Measurements from ENCODE around the gene SYNGR3.

DNA sequence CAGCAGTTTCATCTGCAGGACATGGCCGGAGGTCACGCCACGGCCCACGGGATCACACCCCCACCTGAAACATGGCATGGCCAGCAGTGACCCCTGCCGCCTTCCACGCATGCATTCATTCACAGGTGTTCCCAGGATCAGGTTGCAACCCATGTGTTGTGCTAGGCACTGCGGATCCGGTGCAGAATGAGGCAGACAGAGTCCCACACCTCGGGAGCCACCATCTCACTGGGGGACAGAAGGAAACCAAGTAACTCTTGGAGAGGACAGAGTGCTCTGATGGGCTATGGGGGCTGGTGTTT lies 42.5 kb upstream of the SYNGR3 start:
- TF ChIP-seq FOXP2 (optimal IDR thresholded peaks at IDR 0.05; ENCODE audit: control extremely low read depth, extremely low read length, insufficient read depth) (no peak), EZH2 (IDR thresholded peaks at IDR 0.05) (no peak), POLR2AphosphoS5 (IDR thresholded peaks at IDR 0.05; ENCODE audit: borderline replicate concordance, low read depth, low read length) (no peak)
